NCI-H2081 treated with DMSO at 0.1 percent for 48 hours (cell line): ENCODE measurements around the gene KCTD1.
A peak's percentile ranks its signal among the peaks of the same experiment; 100 is the strongest.

ENCODE experiments used
- DNase-seq: peaks from one replicate; lab custom pipeline; 2025; lab: John Stamatoyannopoulos, UW

The KCTD1 gene

GRCh38 chr18:26480897-26481795, 67.2 kb downstream of the KCTD1 start:
- no peak for DNase-seq

GRCh38 chr18:26479681-26480079, 68.7 kb downstream of the KCTD1 start:
- no peak for DNase-seq

- no peak for DNase-seq
These were observed 69.2 kb downstream of the KCTD1 start for GRCh38 chr18:26479065-26479680.

- DNase-seq, result no peak
These were observed 70.4 kb downstream of the KCTD1 start for GRCh38 chr18:26477828-26478466.

- DNase-seq, result no peak
These were observed 71.7 kb downstream of the KCTD1 start for GRCh38 chr18:26476697-26477096.

GRCh38 chr18:26474542-26474941, 73.8 kb downstream of the KCTD1 start:
- no peak for DNase-seq

- DNase-seq, result no peak
These were observed 74.7 kb downstream of the KCTD1 start for GRCh38 chr18:26473672-26474071.

- DNase-seq, result no peak
These were observed 76.5 kb downstream of the KCTD1 start for GRCh38 chr18:26471826-26472225.

- no peak for DNase-seq
These were observed 77.3 kb downstream of the KCTD1 start for GRCh38 chr18:26471027-26471426.

GRCh38 chr18:26470011-26470637, 78.2 kb downstream of the KCTD1 start:
- DNase-seq, result peak; percentile 73

GRCh38 chr18:26468931-26469340, 79.4 kb downstream of the KCTD1 start:
- peak; percentile 20 for DNase-seq

- DNase-seq, result no peak
These were observed 82.3 kb downstream of the KCTD1 start for GRCh38 chr18:26466026-26466425.

- no peak for DNase-seq
These were observed 82.9 kb downstream of the KCTD1 start for GRCh38 chr18:26465431-26465830.

GRCh38 chr18:26464128-26465011, 84.0 kb downstream of the KCTD1 start:
- DNase-seq, result no peak

GRCh38 chr18:26462355-26462754, 86.0 kb downstream of the KCTD1 start:
- no peak for DNase-seq

- no peak for DNase-seq
These were observed 86.9 kb downstream of the KCTD1 start for GRCh38 chr18:26461405-26461804.

GRCh38 chr18:26460449-26461091, 87.8 kb downstream of the KCTD1 start:
- peak; percentile 80 for DNase-seq

- DNase-seq, result no peak
These were observed 88.5 kb downstream of the KCTD1 start for GRCh38 chr18:26459884-26460283.

GRCh38 chr18:26459340-26459739, 89.0 kb downstream of the KCTD1 start:
- no peak for DNase-seq

- DNase-seq, result no peak
These were observed 89.7 kb downstream of the KCTD1 start for GRCh38 chr18:26458526-26459232.
